ENCODE results near the gene KCNQ1. TPM values are rescaled to one million over a fixed set of nuclear protein-coding genes. Genes with fewer than 3 reads are reported as not detected.
A peak's percentile ranks its signal among the peaks of the same experiment; 100 is the strongest.

KCNQ1 gene
- total and polyA plus RNA-seq, 9 donors, result 1.4 to 17.2 (median 3.8) TPM

DNA sequence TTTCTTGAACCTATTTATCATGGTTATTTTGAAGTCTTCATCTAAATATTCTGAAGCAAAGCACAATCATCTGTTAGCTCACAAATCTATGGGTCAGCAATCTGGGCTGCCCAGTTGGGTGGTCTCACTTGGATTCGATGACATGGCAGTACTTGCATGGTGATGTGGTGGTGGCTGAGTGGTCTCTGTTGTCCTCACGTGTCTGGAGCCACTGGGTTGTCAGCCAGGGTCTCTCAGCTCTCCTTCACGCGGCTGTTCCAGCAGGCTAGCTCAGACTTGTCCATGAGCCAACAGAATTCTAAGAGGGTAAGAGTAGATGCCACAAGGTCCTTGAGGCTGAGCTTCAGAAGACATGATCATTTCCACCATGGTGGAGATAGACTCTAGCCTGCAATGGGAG, 321.4 kb downstream of the KCNQ1 start:
- Histone ChIP-seq H3K9me3 (no peaks in the 10 kb centered on the region), H3K36me3 (no peaks in the 10 kb centered on the region), H3K27me3 (no peaks in the 10 kb centered on the region), H3K4me1 (ENCODE audit: insufficient read depth) (no peaks in the 10 kb centered on the region), H3K4me3 (no peak overlapping the region), H3K27ac (no peak overlapping the region)
- peak in 1 of 5 donors; percentile 7 for DNase-seq
- WGBS, 3 donors, result 92 to 97% (median 93%) methylated on average over 4 of the region's 4 CpGs
- intact Hi-C loops (cut with DNase I), result no loop called here
- no peak for TF ChIP-seq CTCF (IDR thresholded peaks at IDR 0.05)
- no peak for TF ChIP-seq EP300 (IDR thresholded peaks at IDR 0.05)
- no peak for TF ChIP-seq POLR2A (IDR thresholded peaks at IDR 0.05)

GRCh38 chr11:2767071-2767470, 322.3 kb downstream of the KCNQ1 start:
- H3K36me3 ChIP-seq, result no peaks in the 10 kb centered on the region
- H3K9me3 ChIP-seq, result no peaks in the 10 kb centered on the region
- TF ChIP-seq CTCF (IDR thresholded peaks at IDR 0.05) (no peak), EP300 (IDR thresholded peaks at IDR 0.05) (no peak), POLR2A (IDR thresholded peaks at IDR 0.05) (no peak)
- H3K4me1 ChIP-seq (ENCODE audit: insufficient read depth), result no peaks in the 10 kb centered on the region
- H3K27ac ChIP-seq, result no peak overlapping the region
- H3K4me3 ChIP-seq, result no peak overlapping the region
- H3K27me3 ChIP-seq, result no peaks in the 10 kb centered on the region
- intact Hi-C loops (cut with DNase I), result no loop called here
- no peak for DNase-seq
- WGBS, 3 donors, result 89 to 95% (median 92%) methylated on average over 5 of the region's 5 CpGs

DNA sequence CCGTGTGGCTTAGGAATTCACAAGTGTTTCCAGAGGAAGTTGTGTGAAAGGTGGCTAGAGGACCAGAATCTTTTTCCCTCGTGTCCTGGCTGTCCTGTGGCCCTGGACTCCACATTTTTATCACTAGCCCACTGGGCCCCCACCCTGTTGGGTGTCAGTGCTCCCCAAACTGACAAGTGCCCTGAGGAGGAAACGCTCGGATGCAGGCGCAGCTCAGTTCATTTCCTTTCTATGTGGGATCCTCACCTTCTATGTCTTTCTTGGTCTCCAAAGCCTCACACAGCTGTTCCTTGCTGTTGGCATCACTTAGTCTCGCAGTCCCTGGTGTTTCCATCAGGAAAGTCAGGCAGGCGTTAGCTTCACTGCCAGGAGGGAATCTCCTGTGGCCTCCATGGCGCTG, 323.0 kb downstream of the KCNQ1 start:
- intact Hi-C loops (cut with DNase I), result no loop called here

DNA sequence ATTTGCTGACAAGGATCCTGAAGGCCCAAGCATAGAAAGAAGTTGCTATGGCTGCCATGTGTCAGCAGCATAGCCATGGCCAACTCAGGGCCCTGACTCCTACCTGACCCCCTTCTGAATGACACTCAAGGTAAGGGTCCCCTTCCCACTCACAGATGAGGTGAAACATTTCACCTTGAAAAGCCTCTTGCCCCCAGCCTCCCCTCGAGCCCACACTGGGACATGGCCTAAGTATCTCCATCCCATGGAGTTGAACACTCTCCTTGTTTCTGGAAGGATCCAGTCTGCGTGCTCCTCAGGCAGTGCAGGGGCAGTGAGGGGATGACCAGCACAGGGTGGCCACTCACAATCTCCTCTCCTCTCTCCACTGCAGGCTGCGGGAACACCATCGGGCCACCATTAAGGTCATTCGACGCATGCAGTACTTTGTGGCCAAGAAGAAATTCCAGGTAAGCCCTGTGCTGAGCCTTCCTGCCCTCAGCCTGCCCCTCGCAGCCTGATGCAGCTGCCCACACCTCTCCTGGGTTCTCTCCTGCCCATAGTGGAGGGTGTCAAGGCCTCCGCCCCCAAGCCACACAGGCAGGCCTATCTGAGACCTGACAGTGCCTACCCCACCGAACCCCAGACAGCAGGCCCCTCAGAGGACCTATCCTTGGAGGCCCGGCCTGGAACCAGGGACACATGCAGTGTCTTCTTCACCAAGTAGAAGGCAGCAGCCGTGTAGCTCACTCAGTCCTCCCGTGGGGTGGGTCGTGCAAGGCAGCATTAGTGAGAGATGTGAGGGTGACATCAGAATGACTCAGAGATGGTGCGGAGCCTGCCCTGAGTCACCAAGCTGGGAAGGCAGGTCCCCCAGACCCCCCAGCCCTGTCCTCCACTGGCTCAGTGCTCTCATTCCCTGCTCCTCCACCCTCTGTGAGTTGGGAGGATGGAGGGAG, 323.9 kb downstream of the KCNQ1 start:
- Histone ChIP-seq H3K27ac (no peak overlapping the region), H3K4me1 (ENCODE audit: insufficient read depth) (no peaks in the 10 kb centered on the region), H3K4me3 (no peak overlapping the region), H3K9me3 (no peaks in the 10 kb centered on the region), H3K27me3 (no peaks in the 10 kb centered on the region), H3K36me3 (no peaks in the 10 kb centered on the region)
- intact Hi-C loops (cut with DNase I), result no loop called here
- peak in 4 of 5 donors; percentile 5 to 25 (median 16) for DNase-seq
- 90 to 92% (median 91%) methylated on average over 12 to 14 of the region's 14 CpGs for WGBS, 3 donors
- TF ChIP-seq EP300 (IDR thresholded peaks at IDR 0.05) (no peak), POLR2A (IDR thresholded peaks at IDR 0.05) (no peak), CTCF (IDR thresholded peaks at IDR 0.05) (no peak)

More for the DNA sequence above, 323.0 kb downstream of the KCNQ1 start:
- H3K36me3 ChIP-seq, result no peaks in the 10 kb centered on the region
- no peak for DNase-seq
- no peaks in the 10 kb centered on the region for H3K4me1 ChIP-seq (ENCODE audit: insufficient read depth)
- H3K27me3 ChIP-seq, result no peaks in the 10 kb centered on the region
- WGBS, 3 donors, result 91 to 94% (median 94%) methylated on average over 8 of the region's 8 CpGs
- H3K9me3 ChIP-seq, result no peaks in the 10 kb centered on the region
- H3K4me3 ChIP-seq, result no peak overlapping the region
- TF ChIP-seq EP300 (IDR thresholded peaks at IDR 0.05) (no peak), POLR2A (IDR thresholded peaks at IDR 0.05) (no peak), CTCF (IDR thresholded peaks at IDR 0.05) (no peak)
- no peak overlapping the region for H3K27ac ChIP-seq
